Anterior cingulate cortex (tissue), 58 donors: ENCODE results near the gene FDX1.

Experiments
- DNase-seq, 58 donors: peaks; one replicate each; lab custom pipeline; 2025; lab: John Stamatoyannopoulos, UW

FDX1 gene

GRCh38 chr11:110497231-110497978 is 67.7 kb downstream of the FDX1 start:
- DNase-seq = no peak

- no peak for DNase-seq
Observed at GRCh38 chr11:110501428-110501827, 71.7 kb downstream of the FDX1 start.

GRCh38 chr11:110505528-110506284 is 76.0 kb downstream of the FDX1 start:
- DNase-seq = no peak

DNA sequence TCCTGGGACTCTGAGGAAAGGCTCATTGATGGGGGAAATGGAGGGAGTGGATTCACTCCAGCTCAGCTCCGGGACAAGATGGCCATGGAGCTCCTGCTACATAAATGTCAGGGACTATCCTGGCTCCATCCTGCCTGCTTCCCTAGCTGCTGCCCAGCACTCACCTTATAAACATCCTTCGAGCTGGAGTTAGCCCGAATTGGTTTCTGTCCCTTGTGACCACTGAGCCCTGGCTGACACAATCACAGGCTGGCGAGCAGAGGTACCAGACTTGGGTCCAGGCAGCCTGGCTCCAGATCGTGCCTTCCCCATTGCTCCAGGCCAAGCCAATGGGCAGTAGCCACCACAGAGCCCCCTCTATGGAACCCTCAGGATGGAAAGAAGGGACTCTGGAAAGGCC is 77.6 kb downstream of the FDX1 start:
- no peak for DNase-seq

DNA sequence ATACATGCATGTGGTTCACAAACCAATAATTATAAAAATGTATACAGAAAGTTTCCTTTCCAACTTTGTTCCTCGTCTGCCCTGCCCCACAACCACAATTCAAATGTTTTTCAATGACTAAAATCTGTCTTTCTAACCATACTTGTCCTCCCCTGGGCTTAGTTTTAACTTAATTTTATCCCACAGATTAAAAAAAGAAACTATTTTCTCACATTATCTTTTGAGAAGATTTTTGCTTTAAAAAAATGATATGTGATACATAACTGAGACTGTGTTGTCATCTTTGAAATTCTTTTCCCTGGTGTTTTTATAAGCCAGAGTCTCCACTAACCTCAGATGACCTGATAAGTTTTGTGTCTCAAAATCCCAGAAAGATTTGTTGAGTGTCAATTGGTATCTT is 79.0 kb downstream of the FDX1 start:
- no peak for DNase-seq

DNA sequence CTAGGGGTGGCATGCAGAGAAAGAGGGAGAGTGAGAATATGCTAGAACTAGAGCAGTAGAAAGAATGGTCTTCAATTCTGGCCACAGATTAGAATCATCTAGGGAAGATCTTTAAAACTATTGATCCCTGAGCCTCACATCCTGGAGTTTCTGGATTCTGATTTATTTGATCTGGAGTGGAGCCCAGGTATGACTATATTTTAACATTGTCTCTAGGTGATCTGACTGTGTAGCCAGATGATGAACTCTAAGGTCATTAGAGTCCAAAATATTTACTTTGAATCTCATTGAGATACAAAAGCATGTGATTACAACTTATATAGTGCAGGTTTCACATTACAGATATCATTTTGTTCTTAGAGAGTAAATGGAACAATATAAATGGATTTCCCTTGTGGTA is 79.7 kb downstream of the FDX1 start:
- no peak for DNase-seq

GRCh38 chr11:110512026-110512425 is 82.3 kb downstream of the FDX1 start:
- DNase-seq = no peak

DNA sequence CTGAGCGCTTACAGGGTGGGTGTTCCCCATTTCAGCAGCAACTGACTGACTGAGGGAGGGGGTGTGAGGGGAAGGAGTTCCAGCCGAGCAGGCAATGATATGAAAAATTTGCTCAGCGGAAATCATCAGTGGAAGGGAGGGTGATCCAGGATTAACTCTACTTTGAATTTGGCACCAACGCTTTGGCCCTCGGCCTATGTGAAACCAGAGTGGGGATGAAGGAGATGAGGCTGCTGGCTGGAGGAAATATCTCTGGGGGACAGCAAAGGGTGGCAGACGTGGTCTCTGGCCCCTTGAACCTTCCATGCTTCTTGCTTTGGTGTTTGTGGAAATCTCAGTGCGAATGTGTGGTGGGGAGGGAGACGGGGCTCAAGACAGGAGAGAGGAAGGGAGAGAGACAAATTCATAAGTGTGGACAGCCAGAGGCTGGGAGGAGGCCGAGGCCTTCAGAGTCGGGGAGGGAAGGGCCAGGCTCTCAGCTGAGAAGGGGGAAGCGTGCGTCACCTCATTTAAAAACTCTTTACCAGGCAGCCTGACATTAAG is 83.6 kb downstream of the FDX1 start:
- DNase-seq = no peak

DNA sequence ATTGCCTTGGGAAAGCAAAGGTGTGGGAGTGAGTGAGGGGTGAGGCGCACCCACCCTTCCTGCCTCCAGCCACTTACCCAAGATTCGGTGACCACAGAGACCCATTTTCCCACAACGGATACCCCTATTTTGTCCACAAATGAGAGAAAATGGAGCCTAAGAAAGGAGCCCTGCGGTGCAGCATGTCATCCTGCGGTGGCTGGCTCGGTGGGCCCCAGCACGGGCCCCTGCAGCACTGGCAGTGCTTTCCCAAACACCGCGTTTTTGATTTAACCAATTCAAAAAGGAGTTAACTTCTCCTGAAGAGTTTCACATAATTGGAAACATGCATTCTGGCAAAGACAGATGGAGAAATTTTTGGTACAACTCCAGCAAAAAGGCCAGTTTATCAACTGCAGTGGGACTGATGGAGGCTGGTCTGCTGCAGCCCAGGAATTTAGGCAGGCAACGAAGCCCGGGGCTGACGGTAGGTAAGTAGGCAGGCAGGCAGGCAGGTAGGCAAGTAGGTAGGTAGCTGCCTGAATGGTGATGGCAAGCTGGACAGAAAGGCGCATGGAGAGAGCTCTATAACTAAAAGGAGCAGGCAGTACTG is 84.2 kb downstream of the FDX1 start:
- no peak for DNase-seq
